Mesodermal cell (in vitro differentiated cells): ENCODE results near the gene CDC42.

Source experiments
- H3K27ac ChIP-seq: 2 replicates; pipeline ENCODE4 v1.7.0; 2013; ENCODE audit warnings: mild to moderate bottlenecking, low read depth, low read length, moderate library complexity; ENCODE audit not compliant: severe bottlenecking
- H3K36me3 ChIP-seq: 2 replicates; pipeline ENCODE4 v1.7.1; 2013; ENCODE audit warnings: mild to moderate bottlenecking, low read length, moderate library complexity; ENCODE audit not compliant: control insufficient read depth, insufficient read depth
- H3K4me1 ChIP-seq: one replicate; pipeline ENCODE4 v1.7.1; 2013; ENCODE audit warnings: mild to moderate bottlenecking, low read length; ENCODE audit not compliant: insufficient read depth, control insufficient read depth, poor library complexity, severe bottlenecking
- H3K4me3 ChIP-seq: 2 replicates; pipeline ENCODE4 v1.7.0; 2013; ENCODE audit warnings: low read length, control low read depth, mild to moderate bottlenecking; ENCODE audit not compliant: insufficient read depth, poor library complexity, severe bottlenecking; ENCODE audit errors: extremely low read depth
- H3K9me3 ChIP-seq: 2 replicates; pipeline ENCODE4 v1.7.1; 2013; ENCODE audit warnings: mild to moderate bottlenecking, low read length, moderate library complexity; ENCODE audit not compliant: control insufficient read depth
- WGBS, 2 experiments: methylation state at CpG; one replicate each; pipeline ENCODE4 v1.1.5; 2013; ENCODE audit warnings: missing lambda C conversion rate in 2 of 2; ENCODE audit not compliant: insufficient coverage in 2 of 2; 5-methylcytosine and 5-hydroxymethylcytosine counted together

The CDC42 gene

GRCh38 chr1:22096036-22096435 is 43.5 kb downstream of the CDC42 start:
- Histone ChIP-seq H3K36me3 (peaks cover 88% of the 10 kb centered on the region), H3K27ac (no peak overlapping the region), H3K9me3 (no peaks in the 10 kb centered on the region), H3K4me3 (no peak overlapping the region), H3K4me1 (peaks cover 20% of the 10 kb centered on the region)
- 80 to 100% methylated on average over 1 to 2 of the region's 5 CpGs for WGBS, 2 experiments

- 100% methylated on average over 2 of the region's 3 CpGs for WGBS, 2 experiments
- Histone ChIP-seq H3K27ac (no peak overlapping the region), H3K9me3 (no peaks in the 10 kb centered on the region), H3K4me3 (no peak overlapping the region), H3K4me1 (peaks cover 18% of the 10 kb centered on the region), H3K36me3 (peaks cover 88% of the 10 kb centered on the region)
Measured at GRCh38 chr1:22096463-22096862, 44.0 kb downstream of the CDC42 start.

DNA sequence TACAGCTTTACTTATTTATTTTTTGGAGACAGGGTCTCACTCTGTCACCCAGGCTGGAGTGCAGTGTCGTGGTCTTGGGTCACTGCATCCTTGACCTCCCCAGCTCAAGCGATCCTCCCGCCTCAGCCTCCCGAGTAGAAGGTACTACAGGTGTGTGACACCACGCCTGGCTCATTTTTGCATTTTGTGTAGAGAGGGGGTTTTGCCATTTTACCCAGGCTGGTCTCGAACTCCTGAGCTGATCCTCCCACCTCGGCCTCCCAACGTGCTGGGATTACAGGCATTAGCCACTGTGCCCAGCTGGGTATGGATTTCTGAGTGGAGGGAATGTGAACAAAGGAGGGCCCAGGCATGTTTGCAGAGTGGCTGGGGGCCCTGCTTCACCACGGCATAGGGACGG is 46.2 kb downstream of the CDC42 start:
- H3K4me3 ChIP-seq, result no peak overlapping the region
- H3K36me3 ChIP-seq, result peaks cover 91% of the 10 kb centered on the region
- no peak overlapping the region for H3K27ac ChIP-seq
- 94 to 96% methylated on average over 5 to 10 of the region's 10 CpGs for WGBS, 2 experiments
- peaks cover 8% of the 10 kb centered on the region for H3K4me1 ChIP-seq
- H3K9me3 ChIP-seq, result no peaks in the 10 kb centered on the region

DNA sequence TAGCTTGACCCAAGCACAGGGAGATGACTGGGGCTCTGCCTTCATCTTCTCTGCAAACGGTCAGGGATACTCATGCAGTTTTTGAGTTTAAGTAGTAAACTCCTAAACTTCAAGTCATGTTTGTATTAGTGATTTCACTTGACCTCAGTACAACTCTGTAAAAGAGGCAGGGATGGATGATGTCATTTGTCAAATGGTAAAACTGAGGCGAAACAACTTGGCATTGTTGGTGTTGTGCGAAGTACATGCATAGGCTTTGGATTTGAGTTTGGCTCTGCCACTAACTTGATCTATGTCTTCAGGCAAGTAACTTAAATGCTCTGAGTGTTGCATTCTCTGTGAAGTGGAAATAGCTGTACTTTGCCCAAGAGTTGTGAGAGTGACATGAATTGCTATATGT is 47.7 kb downstream of the CDC42 start:
- no peaks in the 10 kb centered on the region for H3K9me3 ChIP-seq
- WGBS, 2 experiments, result 100% methylated on average over 2 of the region's 3 CpGs
- H3K36me3 ChIP-seq, result peaks cover 83% of the 10 kb centered on the region
- no peak overlapping the region for H3K27ac ChIP-seq
- H3K4me1 ChIP-seq, result peaks cover 8% of the 10 kb centered on the region
- no peak overlapping the region for H3K4me3 ChIP-seq

DNA sequence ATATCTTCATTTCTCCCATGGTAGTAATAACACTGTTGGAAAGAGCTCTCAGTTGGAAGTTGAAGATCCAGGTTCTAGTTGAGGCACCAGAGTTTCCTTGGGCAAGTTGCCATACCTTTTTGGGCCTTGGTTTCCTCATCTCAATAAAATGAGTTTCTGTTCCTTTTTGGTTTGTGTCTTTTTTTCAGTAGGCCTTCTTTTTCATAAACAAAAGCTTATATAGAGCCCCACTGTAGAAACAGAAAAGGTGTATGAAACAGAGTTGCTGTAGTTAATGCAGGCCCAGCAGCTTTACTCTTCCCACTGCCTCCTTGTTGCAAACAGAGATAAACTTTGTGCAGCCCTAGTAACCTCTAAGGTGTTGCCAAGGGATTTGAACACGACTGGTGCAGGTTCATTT is 48.7 kb downstream of the CDC42 start:
- no peaks in the 10 kb centered on the region for H3K9me3 ChIP-seq
- peaks cover 6% of the 10 kb centered on the region for H3K4me1 ChIP-seq
- no peak overlapping the region for H3K4me3 ChIP-seq
- H3K36me3 ChIP-seq, result peaks cover 81% of the 10 kb centered on the region
- no CpG with 5 or more reads among the region's 1 CpG for WGBS, 2 experiments
- H3K27ac ChIP-seq, result no peak overlapping the region

DNA sequence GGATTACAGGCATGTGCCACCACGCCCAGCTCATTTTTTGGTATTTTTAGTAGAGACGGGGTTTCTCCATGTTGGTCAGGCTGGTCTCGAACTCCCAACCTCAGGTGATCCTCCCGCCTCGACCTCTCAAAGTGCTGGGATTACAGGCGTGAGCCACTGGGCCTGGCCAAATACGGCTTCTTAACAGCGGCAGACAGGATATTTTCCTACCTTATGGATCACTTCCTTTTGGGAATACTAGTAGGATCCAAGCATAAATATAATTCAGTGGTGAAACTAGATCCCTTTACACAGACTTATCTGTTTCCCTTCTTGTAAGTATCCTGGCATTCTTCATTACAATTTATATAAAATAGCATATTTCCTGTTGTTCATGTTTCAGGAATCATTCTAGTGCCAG is 49.5 kb downstream of the CDC42 start:
- peaks cover 81% of the 10 kb centered on the region for H3K36me3 ChIP-seq

GRCh38 chr1:22102746-22103145 is 50.2 kb downstream of the CDC42 start:
- H3K36me3 ChIP-seq, result peaks cover 81% of the 10 kb centered on the region
- no peak overlapping the region for H3K27ac ChIP-seq
- no peaks in the 10 kb centered on the region for H3K9me3 ChIP-seq
- WGBS, 2 experiments, result 100% methylated on average over 1 to 2 of the region's 3 CpGs
- peaks cover 14% of the 10 kb centered on the region for H3K4me1 ChIP-seq
- H3K4me3 ChIP-seq, result no peak overlapping the region

More for the DNA sequence above, 49.5 kb downstream of the CDC42 start:
- H3K4me3 ChIP-seq, result no peak overlapping the region
- WGBS, 2 experiments, result 95 to 96% methylated on average over 6 of the region's 8 CpGs
- no peaks in the 10 kb centered on the region for H3K9me3 ChIP-seq
- peaks cover 13% of the 10 kb centered on the region for H3K4me1 ChIP-seq
- H3K27ac ChIP-seq, result no peak overlapping the region

GRCh38 chr1:22104094-22104493 is 51.6 kb downstream of the CDC42 start:
- H3K9me3 ChIP-seq, result no peaks in the 10 kb centered on the region

DNA sequence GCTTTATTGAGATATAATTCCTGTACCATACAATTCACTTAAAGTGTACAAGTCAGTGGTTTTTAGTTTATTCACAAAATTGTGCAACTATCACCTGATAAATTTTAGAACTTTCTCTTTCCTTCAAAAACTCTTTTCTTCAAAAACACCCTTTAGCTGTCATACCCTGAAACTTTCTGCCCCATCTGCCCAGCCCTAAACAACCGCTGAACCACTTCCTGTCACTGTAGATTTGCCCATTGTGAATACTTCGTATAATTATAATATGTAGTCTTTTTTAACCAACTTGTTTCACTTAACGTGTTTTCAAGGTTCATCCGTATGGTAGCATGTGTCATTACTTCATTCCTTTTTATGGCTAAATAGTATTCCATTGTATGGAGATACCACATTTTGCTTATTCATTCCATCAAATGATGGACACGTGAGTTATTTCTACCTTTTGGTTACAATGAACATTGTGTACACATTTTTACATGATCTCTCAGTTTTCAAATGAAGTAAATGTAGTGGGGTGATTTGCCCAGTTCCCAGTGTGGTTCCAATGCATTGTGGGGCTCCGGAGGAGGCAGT is 52.4 kb downstream of the CDC42 start:
- peaks cover 14% of the 10 kb centered on the region for H3K4me1 ChIP-seq
- WGBS, 2 experiments, result 88 to 100% methylated on average over 1 of the region's 6 CpGs
- H3K9me3 ChIP-seq, result no peaks in the 10 kb centered on the region
- H3K4me3 ChIP-seq, result no peak overlapping the region
- H3K27ac ChIP-seq, result no peak overlapping the region
- peaks cover 81% of the 10 kb centered on the region for H3K36me3 ChIP-seq

More at GRCh38 chr1:22104094-22104493, 51.6 kb downstream of the CDC42 start:
- no peak overlapping the region for H3K27ac ChIP-seq
- H3K4me1 ChIP-seq, result peaks cover 14% of the 10 kb centered on the region
- WGBS, 2 experiments, result 89 to 94% methylated on average over 2 to 3 of the region's 6 CpGs
- no peak overlapping the region for H3K4me3 ChIP-seq
- H3K36me3 ChIP-seq, result peaks cover 81% of the 10 kb centered on the region

DNA sequence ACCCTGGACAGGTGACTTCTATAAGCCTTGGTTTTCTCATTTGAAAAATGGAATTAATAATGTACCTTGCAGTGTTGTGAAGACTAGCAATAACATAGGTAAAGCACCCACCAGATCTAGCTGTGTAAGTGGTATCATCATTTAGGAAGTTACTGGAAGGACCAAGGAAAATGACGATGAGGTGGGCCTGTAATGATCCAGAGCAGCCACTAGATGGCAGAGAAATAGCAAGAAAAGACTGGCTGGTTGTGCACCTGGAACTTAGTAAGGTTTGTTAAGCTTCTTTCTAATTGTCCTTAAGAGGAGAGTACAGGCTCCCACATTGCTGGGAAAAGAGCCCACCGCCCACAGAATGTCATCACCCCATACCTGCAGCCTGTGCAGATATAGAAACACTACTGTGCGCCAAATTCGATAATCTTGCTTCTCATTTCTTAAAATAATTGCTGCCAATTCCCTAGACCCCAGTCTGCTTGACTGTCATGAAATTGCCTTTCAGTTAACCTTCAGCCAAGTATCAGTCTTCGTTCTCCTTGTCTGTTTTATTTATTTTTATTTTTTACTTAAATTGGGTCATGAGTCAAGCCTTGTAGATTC is 53.2 kb downstream of the CDC42 start:
- Histone ChIP-seq H3K27ac (no peak overlapping the region), H3K4me3 (no peak overlapping the region), H3K4me1 (peaks cover 11% of the 10 kb centered on the region), H3K9me3 (no peaks in the 10 kb centered on the region), H3K36me3 (peaks cover 80% of the 10 kb centered on the region)
- WGBS, 2 experiments, result 52 to 63% methylated on average over 4 of the region's 5 CpGs

GRCh38 chr1:22107126-22107525 is 54.6 kb downstream of the CDC42 start:
- no peak overlapping the region for H3K27ac ChIP-seq
- no peaks in the 10 kb centered on the region for H3K9me3 ChIP-seq
- peaks cover 83% of the 10 kb centered on the region for H3K36me3 ChIP-seq
- WGBS, 2 experiments, result 100% methylated on average over 1 to 3 of the region's 5 CpGs
- peaks cover 20% of the 10 kb centered on the region for H3K4me1 ChIP-seq
- H3K4me3 ChIP-seq, result no peak overlapping the region
